ENCODE data around the gene RIMS3.

Gene RIMS3

DNA sequence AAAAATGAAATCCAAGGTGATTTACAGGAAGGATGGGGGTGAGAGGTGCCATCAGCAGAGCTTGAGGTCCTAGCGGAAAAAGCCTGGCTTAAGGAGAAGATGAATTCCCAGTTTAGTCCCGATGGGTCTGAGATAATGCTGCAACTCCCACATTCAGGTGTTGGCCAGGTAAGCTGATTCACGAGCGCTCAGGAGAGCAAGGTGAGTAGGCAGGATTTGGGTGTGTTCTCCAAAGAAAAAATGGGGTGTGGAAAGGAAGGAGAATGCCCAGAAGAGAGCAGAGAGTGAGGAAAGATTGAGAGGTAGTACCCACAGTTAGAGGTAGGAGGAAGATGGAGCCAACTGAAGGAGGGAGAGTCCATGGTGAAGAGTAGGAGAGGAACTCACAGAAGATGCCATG, 12.5 kb downstream of the RIMS3 start:
- no peak overlapping the region for H3K4me3 ChIP-seq (ENCODE audit: low read length in 2 of 2)
- no peaks in the 10 kb centered on the region for H3K4me1 ChIP-seq (ENCODE audit: control insufficient read depth, insufficient read depth, low read length)
- H3K36me3 ChIP-seq (ENCODE audit: control insufficient read depth in 2 of 2, insufficient read depth in 2 of 2, low read length in 2 of 2), result no peaks in the 10 kb centered on the region
- no peak overlapping the region for H3K27ac ChIP-seq (ENCODE audit: low read length)
- H3K27me3 ChIP-seq (ENCODE audit: control insufficient read depth in 1 of 2, insufficient read depth in 2 of 2, low read length in 2 of 2), result peaks cover 6 to 13% of the 10 kb centered on the region in 2 donors
- no peak overlapping the region for H3K9ac ChIP-seq (ENCODE audit: low read length in 2 of 2)
- H3K9me3 ChIP-seq (ENCODE audit: control insufficient read depth in 2 of 2, low read length in 2 of 2), result no peaks in the 10 kb centered on the region

DNA sequence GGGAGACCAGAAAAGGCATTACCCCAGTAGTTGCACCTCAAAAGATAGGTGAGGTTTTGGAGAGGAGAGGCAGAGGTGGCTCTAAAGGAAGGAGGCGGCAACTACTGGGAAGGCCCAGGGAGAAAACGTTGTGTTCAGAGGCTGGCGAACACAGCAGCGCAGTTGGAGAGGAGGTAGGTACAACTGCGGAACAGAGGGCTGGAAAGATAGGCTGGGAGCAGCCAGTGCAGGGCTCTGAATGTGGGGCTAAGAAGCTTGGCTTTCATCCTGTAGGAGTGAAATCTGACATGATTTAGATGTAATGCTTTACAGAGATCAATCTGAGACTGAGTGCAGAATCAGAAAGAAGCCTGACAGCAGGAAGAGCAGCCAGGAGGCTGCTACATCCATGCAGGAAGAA, 13.0 kb downstream of the RIMS3 start:
- H3K9me3 ChIP-seq (ENCODE audit: control insufficient read depth in 2 of 2, low read length in 2 of 2), result no peaks in the 10 kb centered on the region
- H3K27me3 ChIP-seq (ENCODE audit: control insufficient read depth in 1 of 2, insufficient read depth in 2 of 2, low read length in 2 of 2), result peaks cover 6 to 13% of the 10 kb centered on the region in 2 donors
- H3K36me3 ChIP-seq (ENCODE audit: control insufficient read depth in 2 of 2, insufficient read depth in 2 of 2, low read length in 2 of 2), result no peaks in the 10 kb centered on the region
- no peak overlapping the region for H3K4me3 ChIP-seq (ENCODE audit: low read length in 2 of 2)
- no peak overlapping the region for H3K27ac ChIP-seq (ENCODE audit: low read length)
- H3K4me1 ChIP-seq (ENCODE audit: control insufficient read depth, insufficient read depth, low read length), result no peaks in the 10 kb centered on the region
- H3K9ac ChIP-seq (ENCODE audit: low read length in 2 of 2), result no peak overlapping the region

DNA sequence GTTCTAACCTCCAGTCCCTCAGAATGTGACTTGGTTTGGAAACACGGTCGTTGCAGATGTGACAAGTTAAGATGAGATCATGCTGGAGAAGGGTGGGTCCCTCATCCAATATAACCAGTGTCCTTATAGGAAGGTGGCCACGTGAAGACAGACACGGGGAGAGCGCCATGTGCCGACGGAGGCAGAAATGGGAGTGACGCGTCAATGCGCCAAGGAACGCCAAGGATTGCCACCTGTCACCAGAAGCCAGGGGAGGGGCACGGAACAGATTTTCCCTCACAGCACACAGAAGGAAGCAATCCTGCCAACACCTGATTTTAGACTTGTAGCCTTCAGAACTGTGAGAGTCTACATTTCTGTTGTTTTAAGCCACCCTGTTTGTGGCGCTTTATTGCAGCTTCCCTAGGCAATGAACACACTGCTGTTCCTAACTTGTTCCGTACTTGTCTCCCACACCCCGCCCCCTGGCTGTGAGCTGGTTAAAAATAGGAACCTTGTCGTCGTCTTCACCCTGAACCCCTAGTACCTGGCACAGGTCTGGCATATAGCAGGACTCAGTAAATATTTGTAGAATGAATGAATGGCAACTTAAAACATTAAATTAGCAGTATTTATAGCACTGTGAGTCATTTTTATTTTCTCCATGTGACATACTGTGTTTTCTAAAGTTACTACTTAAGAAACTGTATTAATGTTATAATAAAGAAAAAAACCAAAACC, 14.2 kb downstream of the RIMS3 start:
- Histone ChIP-seq H3K36me3 (ENCODE audit: control insufficient read depth in 2 of 2, insufficient read depth in 2 of 2, low read length in 2 of 2) (no peaks in the 10 kb centered on the region), H3K4me1 (ENCODE audit: control insufficient read depth, insufficient read depth, low read length) (no peaks in the 10 kb centered on the region), H3K27me3 (ENCODE audit: control insufficient read depth in 1 of 2, insufficient read depth in 2 of 2, low read length in 2 of 2) (peaks cover 6 to 13% of the 10 kb centered on the region in 2 donors), H3K9ac (ENCODE audit: low read length in 2 of 2) (no peak overlapping the region), H3K27ac (ENCODE audit: low read length) (no peak overlapping the region), H3K9me3 (ENCODE audit: control insufficient read depth in 2 of 2, low read length in 2 of 2) (no peaks in the 10 kb centered on the region), H3K4me3 (ENCODE audit: low read length in 2 of 2) (no peak overlapping the region)

DNA sequence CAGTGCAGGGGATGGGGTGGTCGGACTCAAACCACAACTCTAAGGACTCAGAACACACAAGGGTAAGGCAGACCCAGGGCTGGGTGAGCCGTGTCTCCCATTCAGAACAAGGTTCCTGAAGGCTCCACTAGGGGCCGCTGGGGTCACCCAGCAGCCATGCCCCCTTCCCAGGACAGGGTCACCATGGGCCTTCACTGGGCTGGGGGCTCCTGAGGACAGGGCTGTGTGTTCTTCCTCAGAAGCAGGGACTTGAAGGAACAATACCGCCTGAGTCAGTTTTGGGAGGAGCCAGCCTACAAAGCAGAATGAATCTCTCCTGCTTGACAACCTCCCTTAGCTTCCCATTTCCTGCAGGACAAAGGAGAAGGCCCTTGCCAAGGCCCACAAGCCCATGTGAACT, 15.4 kb downstream of the RIMS3 start:
- H3K36me3 ChIP-seq (ENCODE audit: control insufficient read depth in 2 of 2, insufficient read depth in 2 of 2, low read length in 2 of 2), result no peaks in the 10 kb centered on the region
- peaks cover 6 to 10% of the 10 kb centered on the region in 2 donors for H3K27me3 ChIP-seq (ENCODE audit: control insufficient read depth in 1 of 2, insufficient read depth in 2 of 2, low read length in 2 of 2)
- no peak overlapping the region for H3K27ac ChIP-seq (ENCODE audit: low read length)
- H3K4me3 ChIP-seq (ENCODE audit: low read length in 2 of 2), result no peak overlapping the region
- H3K9me3 ChIP-seq (ENCODE audit: control insufficient read depth in 2 of 2, low read length in 2 of 2), result no peaks in the 10 kb centered on the region
- no peak overlapping the region for H3K9ac ChIP-seq (ENCODE audit: low read length in 2 of 2)
- H3K4me1 ChIP-seq (ENCODE audit: control insufficient read depth, insufficient read depth, low read length), result no peaks in the 10 kb centered on the region

DNA sequence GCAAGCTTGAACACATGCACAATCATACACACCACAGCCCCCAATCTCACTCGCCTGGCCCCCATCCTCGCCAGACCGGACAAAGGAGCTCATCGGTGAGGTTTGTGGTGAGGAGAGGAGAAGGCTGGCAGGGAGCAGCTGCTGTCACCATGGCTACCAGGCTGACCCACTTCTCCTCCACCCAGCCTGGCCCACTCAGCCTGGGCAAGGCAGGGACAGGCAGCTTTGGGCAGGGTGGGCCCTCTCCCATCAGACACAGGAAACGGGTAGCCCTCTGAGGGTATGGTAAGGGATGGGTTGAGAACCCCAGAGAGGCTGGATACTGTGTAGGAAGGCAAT, 15.9 kb downstream of the RIMS3 start:
- no peak overlapping the region for H3K4me3 ChIP-seq (ENCODE audit: low read length in 2 of 2)
- H3K4me1 ChIP-seq (ENCODE audit: control insufficient read depth, insufficient read depth, low read length), result no peaks in the 10 kb centered on the region
- H3K9ac ChIP-seq (ENCODE audit: low read length in 2 of 2), result no peak overlapping the region
- H3K36me3 ChIP-seq (ENCODE audit: control insufficient read depth in 2 of 2, insufficient read depth in 2 of 2, low read length in 2 of 2), result no peaks in the 10 kb centered on the region
- no peaks in the 10 kb centered on the region for H3K9me3 ChIP-seq (ENCODE audit: control insufficient read depth in 2 of 2, low read length in 2 of 2)
- H3K27ac ChIP-seq (ENCODE audit: low read length), result no peak overlapping the region
- H3K27me3 ChIP-seq (ENCODE audit: control insufficient read depth in 1 of 2, insufficient read depth in 2 of 2, low read length in 2 of 2), result peaks cover 6 to 8% of the 10 kb centered on the region in 2 donors

DNA sequence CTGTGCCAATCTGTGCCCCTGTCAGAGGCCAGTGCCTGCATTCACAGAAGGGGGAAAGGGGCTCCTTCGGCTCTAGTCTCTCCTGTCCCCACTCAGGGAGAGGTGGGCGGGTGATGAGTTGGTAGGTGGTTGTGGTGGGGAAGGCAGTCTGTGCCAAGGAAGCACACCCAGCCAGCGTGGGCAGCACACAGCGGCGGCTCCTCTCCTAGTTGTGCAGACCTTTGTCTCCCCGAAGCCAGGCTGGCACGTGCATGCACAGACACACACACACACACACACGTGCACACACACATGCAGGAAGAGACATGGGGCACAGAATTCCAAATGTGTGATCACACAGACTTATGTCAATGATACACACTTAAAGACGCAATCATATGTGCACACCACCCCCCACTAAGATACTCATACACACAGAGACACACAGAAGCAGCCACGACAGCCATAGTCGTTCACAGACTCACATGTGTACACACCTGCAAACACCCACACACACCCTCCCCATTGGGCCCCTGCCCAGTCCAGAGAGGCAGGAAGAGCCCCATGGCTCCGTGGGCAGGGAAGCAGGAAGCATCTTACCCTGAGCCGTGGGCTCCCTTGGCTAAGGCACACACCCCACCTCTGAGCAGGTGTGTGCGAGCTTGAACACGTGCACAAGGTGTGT, 16.4 kb downstream of the RIMS3 start:
- H3K9me3 ChIP-seq (ENCODE audit: control insufficient read depth in 2 of 2, low read length in 2 of 2), result no peaks in the 10 kb centered on the region
- H3K36me3 ChIP-seq (ENCODE audit: control insufficient read depth in 2 of 2, insufficient read depth in 2 of 2, low read length in 2 of 2), result no peaks in the 10 kb centered on the region
- H3K27me3 ChIP-seq (ENCODE audit: control insufficient read depth in 1 of 2, insufficient read depth in 2 of 2, low read length in 2 of 2), result peaks cover 2 to 3% of the 10 kb centered on the region in 2 donors
- H3K4me3 ChIP-seq (ENCODE audit: low read length in 2 of 2), result no peak overlapping the region
- no peak overlapping the region for H3K9ac ChIP-seq (ENCODE audit: low read length in 2 of 2)
- no peak overlapping the region for H3K27ac ChIP-seq (ENCODE audit: low read length)
- no peaks in the 10 kb centered on the region for H3K4me1 ChIP-seq (ENCODE audit: control insufficient read depth, insufficient read depth, low read length)

DNA sequence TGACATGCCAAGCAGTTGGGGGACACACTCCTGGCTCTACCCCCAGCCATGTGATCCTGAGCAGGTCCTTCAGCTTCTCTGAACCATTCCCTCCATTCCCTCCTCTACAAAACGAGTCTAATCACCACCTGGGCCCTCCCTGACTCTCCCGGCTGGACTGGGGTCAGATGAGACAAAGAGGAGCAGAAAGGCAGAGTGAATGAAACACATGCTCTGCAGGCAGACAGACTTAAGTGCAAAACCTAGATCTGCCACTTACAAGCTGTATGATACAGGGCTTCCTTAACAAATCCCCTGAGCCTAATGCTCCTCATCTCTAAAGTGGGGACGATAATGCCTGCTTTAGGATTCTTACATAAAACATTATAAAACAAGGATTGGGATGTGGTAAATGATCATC, 17.3 kb downstream of the RIMS3 start:
- Histone ChIP-seq H3K27me3 (ENCODE audit: control insufficient read depth in 1 of 2, insufficient read depth in 2 of 2, low read length in 2 of 2) (peaks cover 0 to 3% of the 10 kb centered on the region in 2 donors), H3K36me3 (ENCODE audit: control insufficient read depth in 2 of 2, insufficient read depth in 2 of 2, low read length in 2 of 2) (no peaks in the 10 kb centered on the region), H3K27ac (ENCODE audit: low read length) (no peak overlapping the region), H3K4me1 (ENCODE audit: control insufficient read depth, insufficient read depth, low read length) (no peaks in the 10 kb centered on the region), H3K9ac (ENCODE audit: low read length in 2 of 2) (no peak overlapping the region), H3K4me3 (ENCODE audit: low read length in 2 of 2) (no peak overlapping the region), H3K9me3 (ENCODE audit: control insufficient read depth in 2 of 2, low read length in 2 of 2) (no peaks in the 10 kb centered on the region)

DNA sequence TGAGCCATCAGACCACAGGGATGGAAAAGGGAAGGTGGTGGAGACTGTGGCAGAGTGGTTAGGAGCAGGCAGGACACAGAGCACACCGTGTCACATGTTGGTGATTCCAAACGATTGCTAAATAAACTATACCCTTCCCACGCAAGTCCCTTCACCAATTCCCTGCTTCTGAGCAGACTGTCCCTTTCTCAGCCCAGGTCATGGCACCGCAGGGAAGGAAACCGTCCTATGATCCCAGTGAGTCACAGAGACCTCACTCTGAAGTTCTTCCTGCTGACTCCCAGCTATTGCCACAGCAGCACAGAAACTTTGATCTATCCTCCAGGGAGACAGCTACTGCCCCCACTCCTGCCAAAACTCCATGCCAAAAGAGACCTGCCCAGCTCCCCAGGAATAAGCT, 19.2 kb downstream of the RIMS3 start:
- Histone ChIP-seq H3K4me3 (ENCODE audit: low read length in 2 of 2) (no peak overlapping the region), H3K27ac (ENCODE audit: low read length) (no peak overlapping the region), H3K9me3 (ENCODE audit: control insufficient read depth in 2 of 2, low read length in 2 of 2) (no peaks in the 10 kb centered on the region), H3K36me3 (ENCODE audit: control insufficient read depth in 2 of 2, insufficient read depth in 2 of 2, low read length in 2 of 2) (no peaks in the 10 kb centered on the region), H3K9ac (ENCODE audit: low read length in 2 of 2) (no peak overlapping the region), H3K27me3 (ENCODE audit: control insufficient read depth in 1 of 2, insufficient read depth in 2 of 2, low read length in 2 of 2) (peaks cover 0 to 3% of the 10 kb centered on the region in 2 donors), H3K4me1 (ENCODE audit: control insufficient read depth, insufficient read depth, low read length) (no peaks in the 10 kb centered on the region)

DNA sequence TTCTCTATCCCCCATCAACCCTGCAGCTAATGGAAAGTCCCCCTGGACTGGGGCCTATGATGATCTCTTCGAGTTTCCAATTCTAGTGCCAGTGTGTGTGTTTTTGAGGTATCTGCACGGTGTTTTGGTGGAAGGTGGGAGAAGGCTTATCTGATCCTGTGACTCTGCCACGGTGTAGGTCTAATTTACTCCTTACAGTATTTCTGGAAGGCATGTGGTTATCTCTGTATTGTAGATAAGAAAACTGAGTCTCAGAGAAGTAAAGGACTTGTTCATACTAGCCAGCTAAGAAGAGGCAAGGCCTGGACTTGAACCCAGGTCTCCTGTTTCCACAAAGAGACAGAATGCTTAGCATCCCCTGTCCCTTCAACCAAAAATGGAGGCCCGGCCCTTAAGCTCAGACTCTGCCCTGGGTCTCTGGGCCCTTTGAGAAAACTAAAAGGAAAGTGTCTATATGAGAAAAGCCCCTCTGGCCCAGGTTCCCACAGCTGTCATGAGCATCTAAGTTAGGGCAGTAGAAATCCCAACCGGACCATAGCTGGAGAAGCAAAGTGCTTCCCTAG, 20.3 kb downstream of the RIMS3 start:
- H3K9ac ChIP-seq (ENCODE audit: low read length in 2 of 2), result no peak overlapping the region
- no peaks in the 10 kb centered on the region for H3K36me3 ChIP-seq (ENCODE audit: control insufficient read depth in 2 of 2, insufficient read depth in 2 of 2, low read length in 2 of 2)
- no peak overlapping the region for H3K4me3 ChIP-seq (ENCODE audit: low read length in 2 of 2)
- H3K27ac ChIP-seq (ENCODE audit: low read length), result no peak overlapping the region
- no peaks in the 10 kb centered on the region for H3K4me1 ChIP-seq (ENCODE audit: control insufficient read depth, insufficient read depth, low read length)
- no peaks in the 10 kb centered on the region for H3K9me3 ChIP-seq (ENCODE audit: control insufficient read depth in 2 of 2, low read length in 2 of 2)
- H3K27me3 ChIP-seq (ENCODE audit: control insufficient read depth in 1 of 2, insufficient read depth in 2 of 2, low read length in 2 of 2), result peaks cover 0 to 3% of the 10 kb centered on the region in 2 donors

DNA sequence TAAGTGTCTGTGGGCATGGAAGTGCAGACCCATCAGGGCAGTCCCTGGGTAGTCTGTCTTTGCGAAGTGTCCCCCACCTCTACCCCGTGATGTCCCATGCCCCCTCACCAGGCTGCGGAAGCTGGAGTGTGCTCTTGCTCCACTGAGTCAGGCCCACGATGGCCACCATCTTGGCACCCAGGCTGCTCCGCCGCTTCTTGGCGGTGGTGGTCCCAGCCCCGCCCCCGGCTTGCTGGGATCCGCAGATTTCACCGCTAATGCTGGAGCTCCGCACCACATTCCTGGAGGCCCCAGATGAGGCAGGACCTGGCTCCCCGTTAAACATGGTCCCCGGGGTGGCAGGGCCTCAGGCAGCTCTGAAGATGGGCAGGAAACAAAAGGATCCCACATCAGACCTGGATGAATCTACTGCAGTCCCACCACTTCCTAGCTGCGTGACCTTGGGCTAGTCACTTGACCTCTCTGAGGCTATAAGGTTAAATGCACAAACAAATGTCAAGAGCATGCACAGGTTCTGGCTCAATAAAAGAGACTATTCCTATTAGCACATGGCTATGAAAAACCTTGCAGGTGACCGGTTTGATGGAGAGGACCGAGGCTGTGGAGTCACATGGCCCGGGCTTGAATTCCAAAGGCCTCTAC, 23.8 kb downstream of the RIMS3 start:
- Histone ChIP-seq H3K9ac (ENCODE audit: low read length in 2 of 2) (no peak overlapping the region), H3K27me3 (ENCODE audit: control insufficient read depth in 1 of 2, insufficient read depth in 2 of 2, low read length in 2 of 2) (no peaks in the 10 kb centered on the region), H3K27ac (ENCODE audit: low read length) (no peak overlapping the region)

More for the DNA sequence above, 23.8 kb downstream of the RIMS3 start:
- Histone ChIP-seq H3K4me3 (ENCODE audit: low read length in 2 of 2) (no peak overlapping the region), H3K36me3 (ENCODE audit: control insufficient read depth in 2 of 2, insufficient read depth in 2 of 2, low read length in 2 of 2) (no peaks in the 10 kb centered on the region), H3K4me1 (ENCODE audit: control insufficient read depth, insufficient read depth, low read length) (no peaks in the 10 kb centered on the region), H3K9me3 (ENCODE audit: control insufficient read depth in 2 of 2, low read length in 2 of 2) (no peaks in the 10 kb centered on the region)
